ENCODE measurements around the gene HS1BP3. TPM values are rescaled to one million over a fixed set of nuclear protein-coding genes. Genes with fewer than 3 reads are reported as not detected.

HS1BP3 gene
- total RNA-seq, 1 experiment from 2014 or later: 19.6 TPM

DNA sequence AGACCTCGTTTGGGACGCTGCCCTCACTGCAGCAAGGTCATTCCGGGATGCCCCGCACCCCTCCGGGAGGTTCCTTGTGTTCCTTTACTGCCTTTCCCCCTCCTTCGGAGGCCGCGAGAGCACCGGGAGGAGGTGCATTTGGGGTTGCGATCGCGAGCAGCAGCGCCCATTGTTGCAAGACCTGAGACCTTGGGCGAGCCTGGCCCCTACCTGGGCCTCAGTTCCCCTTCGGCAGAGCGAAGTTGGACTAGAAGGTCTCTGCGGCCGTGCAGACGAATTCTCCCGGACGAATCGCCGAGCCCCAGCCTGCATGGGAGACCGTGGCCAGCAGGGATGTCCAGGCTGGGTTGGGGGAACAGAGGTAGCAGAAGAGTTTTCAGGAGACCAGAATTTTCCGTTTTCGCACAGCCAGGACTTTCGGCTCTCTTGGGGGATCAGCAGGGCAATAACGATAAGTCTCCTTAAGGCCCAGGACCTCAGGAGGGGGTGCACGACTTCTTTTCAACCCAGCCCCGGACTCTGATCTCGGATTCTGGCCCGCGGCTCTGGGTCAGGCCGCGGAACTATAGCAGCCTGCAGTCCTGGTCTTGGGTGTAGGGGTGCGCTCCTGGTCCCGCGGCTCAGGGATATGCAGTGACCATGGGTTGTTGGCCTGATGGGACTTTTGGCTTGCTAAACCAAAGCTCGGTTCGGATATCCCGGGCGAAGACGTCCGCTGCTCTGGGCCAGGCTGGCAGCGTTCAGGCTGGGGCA is 18.8 kb upstream of the HS1BP3 start:
- no peaks in the 10 kb centered on the region for H3K79me2 ChIP-seq (ENCODE audit: low read length)
- ATAC-seq (no peak), DNase-seq (no peak)
- no peaks in the 10 kb centered on the region for H3K9me3 ChIP-seq (ENCODE audit: low read length)
- H3K27ac ChIP-seq (ENCODE audit: low read length): no peak overlapping the region
- intact Hi-C loops (cut with micrococcal nuclease): no loop called here
- TF ChIP-seq, protein P1, sequence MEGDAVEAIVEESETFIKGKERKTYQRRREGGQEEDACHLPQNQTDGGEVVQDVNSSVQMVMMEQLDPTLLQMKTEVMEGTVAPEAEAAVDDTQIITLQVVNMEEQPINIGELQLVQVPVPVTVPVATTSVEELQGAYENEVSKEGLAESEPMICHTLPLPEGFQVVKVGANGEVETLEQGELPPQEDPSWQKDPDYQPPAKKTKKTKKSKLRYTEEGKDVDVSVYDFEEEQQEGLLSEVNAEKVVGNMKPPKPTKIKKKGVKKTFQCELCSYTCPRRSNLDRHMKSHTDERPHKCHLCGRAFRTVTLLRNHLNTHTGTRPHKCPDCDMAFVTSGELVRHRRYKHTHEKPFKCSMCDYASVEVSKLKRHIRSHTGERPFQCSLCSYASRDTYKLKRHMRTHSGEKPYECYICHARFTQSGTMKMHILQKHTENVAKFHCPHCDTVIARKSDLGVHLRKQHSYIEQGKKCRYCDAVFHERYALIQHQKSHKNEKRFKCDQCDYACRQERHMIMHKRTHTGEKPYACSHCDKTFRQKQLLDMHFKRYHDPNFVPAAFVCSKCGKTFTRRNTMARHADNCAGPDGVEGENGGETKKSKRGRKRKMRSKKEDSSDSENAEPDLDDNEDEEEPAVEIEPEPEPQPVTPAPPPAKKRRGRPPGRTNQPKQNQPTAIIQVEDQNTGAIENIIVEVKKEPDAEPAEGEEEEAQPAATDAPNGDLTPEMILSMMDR (conservative IDR thresholded peaks at IDR 0.05; ENCODE audit: low read depth, low read length): no peak
- TF ChIP-seq EZH2phosphoT487 (IDR thresholded peaks at IDR 0.05; ENCODE audit: borderline replicate concordance, low read length) (no peak), EZH2 (IDR thresholded peaks at IDR 0.05; ENCODE audit: low read length, unreplicated experiment) (no peak)
- no peak overlapping the region for H3K4me3 ChIP-seq (ENCODE audit: low read length)
- no peaks in the 10 kb centered on the region for H3F3A ChIP-seq (ENCODE audit: low read length, unreplicated experiment)
- peaks cover 2% of the 10 kb centered on the region for H3K4me1 ChIP-seq (ENCODE audit: insufficient read depth, low read length)
- no peak overlapping the region for H2AFZ ChIP-seq (ENCODE audit: low read length)
- no peak overlapping the region for H3K4me2 ChIP-seq (ENCODE audit: low read length)
- H3K36me3 ChIP-seq (ENCODE audit: low read depth, low read length): no peaks in the 10 kb centered on the region
- POLR2A ChIA-PET (ENCODE audit: unreplicated experiment): no interaction called here
- no peak overlapping the region for H3K9ac ChIP-seq (ENCODE audit: low read length)
- BruUV-seq (replicated peaks): no TSS peak
- peaks cover 32% of the 10 kb centered on the region for H3K27me3 ChIP-seq (ENCODE audit: low read length)
- CTCF ChIA-PET: no interaction called here
- H3K9me2 ChIP-seq (replicated peaks; ENCODE audit: low read length): no peaks in the 10 kb centered on the region
- H4K20me1 ChIP-seq (ENCODE audit: low read length): no peaks in the 10 kb centered on the region

DNA sequence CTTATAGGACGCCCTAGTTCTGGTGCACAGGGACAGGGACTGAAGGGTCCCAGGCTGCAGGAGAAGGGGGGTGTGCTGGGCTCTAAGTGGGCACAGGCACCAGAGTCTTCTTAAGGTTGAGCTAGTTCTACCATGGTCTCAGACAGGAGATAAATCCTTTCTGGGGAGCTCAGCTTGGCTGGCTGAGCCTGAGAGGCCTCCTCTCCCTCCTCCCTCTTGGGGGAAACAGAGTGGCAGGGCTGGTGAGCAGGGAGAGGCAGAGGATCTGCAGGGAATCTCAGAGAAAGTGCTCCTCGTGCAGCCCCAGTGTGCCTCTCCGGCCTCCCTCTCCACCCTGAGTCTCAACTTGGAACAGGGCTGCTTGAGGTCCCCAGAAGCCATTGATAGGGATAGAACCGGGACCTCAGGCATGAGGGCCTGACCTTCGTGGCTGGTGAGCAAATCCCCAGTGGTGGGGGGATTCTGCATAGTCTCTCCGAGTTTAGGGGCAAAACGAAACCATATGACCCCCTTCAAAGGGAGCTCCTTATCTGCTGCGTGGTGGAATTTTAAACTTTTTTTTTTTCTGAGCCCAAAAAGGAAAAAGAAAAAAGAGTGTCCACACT is 18.1 kb upstream of the HS1BP3 start:
- Histone ChIP-seq H3K27ac (ENCODE audit: low read length) (no peak overlapping the region), H3K9me3 (ENCODE audit: low read length) (no peaks in the 10 kb centered on the region), H3K79me2 (ENCODE audit: low read length) (no peaks in the 10 kb centered on the region), H3K9ac (ENCODE audit: low read length) (no peak overlapping the region), H2AFZ (ENCODE audit: low read length) (no peak overlapping the region), H3K36me3 (ENCODE audit: low read depth, low read length) (no peaks in the 10 kb centered on the region), H4K20me1 (ENCODE audit: low read length) (no peaks in the 10 kb centered on the region), H3K4me1 (ENCODE audit: insufficient read depth, low read length) (no peaks in the 10 kb centered on the region), H3K4me3 (ENCODE audit: low read length) (no peak overlapping the region), H3K9me2 (replicated peaks; ENCODE audit: low read length) (no peaks in the 10 kb centered on the region), H3K4me2 (ENCODE audit: low read length) (no peak overlapping the region), H3F3A (ENCODE audit: low read length, unreplicated experiment) (no peaks in the 10 kb centered on the region), H3K27me3 (ENCODE audit: low read length) (peaks cover 35% of the 10 kb centered on the region)
- ChIA-PET CTCF (no interaction called here), POLR2A (ENCODE audit: unreplicated experiment) (no interaction called here)
- BruUV-seq (replicated peaks): no TSS peak
- intact Hi-C loops (cut with micrococcal nuclease): no loop called here
- ATAC-seq (no peak), DNase-seq (no peak)
- TF ChIP-seq EZH2 (IDR thresholded peaks at IDR 0.05; ENCODE audit: low read length, unreplicated experiment) (no peak), EZH2phosphoT487 (IDR thresholded peaks at IDR 0.05; ENCODE audit: borderline replicate concordance, low read length) (no peak)
- TF ChIP-seq, protein P1 (conservative IDR thresholded peaks at IDR 0.05; ENCODE audit: low read depth, low read length): no peak

DNA sequence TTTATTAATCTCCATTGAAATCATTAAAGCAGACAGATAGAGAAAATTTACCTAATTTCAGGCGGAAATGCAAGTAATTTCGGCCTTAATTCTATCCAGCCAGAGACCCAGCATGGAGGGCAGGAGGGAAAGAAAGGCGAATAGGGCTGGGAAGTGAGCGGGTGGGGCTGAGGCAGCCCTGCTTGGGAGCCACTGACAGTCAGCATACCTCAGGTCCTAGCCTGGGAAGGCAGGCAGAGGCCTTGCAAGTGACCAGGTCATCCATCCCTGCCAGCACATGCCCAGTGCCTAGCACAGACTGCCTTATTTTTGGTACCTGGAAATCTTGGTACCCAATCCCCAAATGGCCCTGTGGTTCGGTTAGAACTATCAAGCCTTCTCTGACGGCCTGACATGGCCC is 17.6 kb upstream of the HS1BP3 start:
- Histone ChIP-seq H3K27me3 (ENCODE audit: low read length) (peaks cover 40% of the 10 kb centered on the region), H3K27ac (ENCODE audit: low read length) (no peak overlapping the region), H4K20me1 (ENCODE audit: low read length) (no peaks in the 10 kb centered on the region), H3K4me3 (ENCODE audit: low read length) (no peak overlapping the region), H3F3A (ENCODE audit: low read length, unreplicated experiment) (no peaks in the 10 kb centered on the region), H3K9me3 (ENCODE audit: low read length) (no peaks in the 10 kb centered on the region), H3K9ac (ENCODE audit: low read length) (no peak overlapping the region), H3K4me1 (ENCODE audit: insufficient read depth, low read length) (no peaks in the 10 kb centered on the region), H3K4me2 (ENCODE audit: low read length) (no peak overlapping the region), H3K36me3 (ENCODE audit: low read depth, low read length) (no peaks in the 10 kb centered on the region), H2AFZ (ENCODE audit: low read length) (no peak overlapping the region), H3K9me2 (replicated peaks; ENCODE audit: low read length) (no peaks in the 10 kb centered on the region), H3K79me2 (ENCODE audit: low read length) (no peaks in the 10 kb centered on the region)
- TF ChIP-seq, protein P1 (conservative IDR thresholded peaks at IDR 0.05; ENCODE audit: low read depth, low read length): no peak
- TF ChIP-seq EZH2phosphoT487 (IDR thresholded peaks at IDR 0.05; ENCODE audit: borderline replicate concordance, low read length): no peak
- no peak for TF ChIP-seq EZH2 (IDR thresholded peaks at IDR 0.05; ENCODE audit: low read length, unreplicated experiment)
- intact Hi-C loops (cut with micrococcal nuclease): no loop called here
- BruUV-seq (replicated peaks): no TSS peak
- POLR2A ChIA-PET (ENCODE audit: unreplicated experiment): no interaction called here
- CTCF ChIA-PET: no interaction called here
- DNase-seq: no peak
- no peak for ATAC-seq

Measured in PC-3 (cell line).